HepG2 (cell line): ENCODE results near the gene TSPAN15. TPM values are rescaled to one million over a fixed set of nuclear protein-coding genes. Genes with fewer than 3 reads are reported as not detected.

Source experiments
- CENPT ChIP-seq: sonication (generic); formaldehyde crosslinking; IDR thresholded peaks from 2 replicates; pipeline ENCODE4 v1.8.0; 2022; ENCODE audit warnings: low read depth, mild to moderate bottlenecking, moderate library complexity, missing genetic modification reagents
- CHD4 ChIP-seq: fragments of 200-600 bp; sonication (generic); IDR thresholded peaks from 2 replicates; pipeline ENCODE4 v1.7.0; 2017; ENCODE audit warnings: mild to moderate bottlenecking, low read length, borderline replicate concordance
- CREM ChIP-seq, 2 experiments: sonication (generic) in 1 of 2; formaldehyde crosslinking in 1 of 2; IDR thresholded peaks; 2 replicates each; pipeline versions ENCODE4 v1.4.0 to v1.6.1; 2016 to 2020; ENCODE audit warnings: antibody characterized with exemption in 1 of 2, mild to moderate bottlenecking in 1 of 2, missing genetic modification reagents in 1 of 2
- EP300 ChIP-seq, 3 experiments: sonication (generic) in 1 of 3; formaldehyde crosslinking in 1 of 3; IDR thresholded peaks; 2 replicates each; pipeline versions ENCODE4 v1.5.1 to v1.6.1; 2011 to 2020; ENCODE audit warnings: low read depth in 2 of 3, low read length in 2 of 3, borderline replicate concordance in 1 of 3, improper control_type of control experiment in 1 of 3, mild to moderate bottlenecking in 1 of 3, missing genetic modification reagents in 1 of 3, moderate library complexity in 1 of 3
- FOXJ3 ChIP-seq: sonication (generic); formaldehyde crosslinking; IDR thresholded peaks from 2 replicates; pipeline ENCODE4 v1.4.0; 2020; ENCODE audit warnings: missing genetic modification reagents, mild to moderate bottlenecking, borderline replicate concordance
- GABPA ChIP-seq, 2 experiments: IDR thresholded peaks; 2 replicates each; pipeline ENCODE4 v1.6.1; 2011 to 2016; ENCODE audit warnings: low read depth in 2 of 2, low read length in 1 of 2, missing biosample characterization in 1 of 2, missing genetic modification characterization in 1 of 2
- GATAD1 ChIP-seq: IDR thresholded peaks from 2 replicates; pipeline ENCODE4 v1.6.1; 2016; ENCODE audit warnings: missing genetic modification reagents, missing compliant biosample characterization
- HDAC1 ChIP-seq: sonication (generic); formaldehyde crosslinking; IDR thresholded peaks from 2 replicates; pipeline ENCODE4 v1.5.1; 2020; ENCODE audit warnings: mild to moderate bottlenecking, missing genetic modification reagents
- HDAC2 ChIP-seq: sonication (generic); formaldehyde crosslinking; IDR thresholded peaks from 2 replicates; pipeline ENCODE4 v1.4.0; 2020; ENCODE audit warnings: missing genetic modification reagents
- HMGA1 ChIP-seq: sonication (generic); formaldehyde crosslinking; conservative IDR thresholded peaks from 2 replicates; pipeline ENCODE4 v1.4.0; 2020; ENCODE audit warnings: missing genetic modification reagents
- KAT7 ChIP-seq: IDR thresholded peaks from 2 replicates; pipeline ENCODE4 v1.6.1; 2018; ENCODE audit warnings: borderline replicate concordance, missing compliant biosample characterization
- MEIS1 ChIP-seq: sonication (generic); formaldehyde crosslinking; IDR thresholded peaks from 2 replicates; pipeline ENCODE4 v1.9.0; 2021; ENCODE audit warnings: mild to moderate bottlenecking, missing genetic modification reagents, moderate library complexity, borderline replicate concordance
- SAP130 ChIP-seq: IDR thresholded peaks from 2 replicates; pipeline ENCODE4 v1.6.1; 2016; ENCODE audit warnings: low read depth
- TARDBP ChIP-seq: sonication (generic); formaldehyde crosslinking; IDR thresholded peaks from 2 replicates; pipeline ENCODE4 v1.8.0; 2022; ENCODE audit warnings: mild to moderate bottlenecking, missing genetic modification reagents
- TCF7 ChIP-seq: sonication (generic); IDR thresholded peaks from 2 replicates; pipeline ENCODE4 v1.6.1; 2016; ENCODE audit warnings: antibody characterized with exemption, low read depth
- ZNF350 ChIP-seq: sonication (generic); formaldehyde crosslinking; IDR thresholded peaks from 2 replicates; pipeline ENCODE4 v1.4.0; 2020; ENCODE audit warnings: mild to moderate bottlenecking, low read depth, missing genetic modification reagents, borderline replicate concordance
- ZNF629 ChIP-seq: sonication (generic); formaldehyde crosslinking; conservative IDR thresholded peaks from 2 replicates; pipeline ENCODE4 v1.5.0; 2020; ENCODE audit warnings: missing genetic modification reagents
- polyA plus RNA-seq, 8 experiments: library from polyadenylated mRNA; depleted of rRNA in 3 of 8; stranded (reverse) in 7 of 8; unstranded in 1 of 8; fragments of >200 nt; fragmentation: Illumina TruSeq in 4 of 8; extraction: Trizol in 4 of 8; gene quantifications; 2 replicates each; pipeline versions ENCODE4 v1.2.1 to v1.2.3, GENCODE V29; 2011 to 2016; ENCODE audit warnings: low read depth in 4 of 8, missing spikeins in 1 of 8, mixed read lengths in 1 of 8; ENCODE audit not compliant: insufficient read depth in 1 of 8
- total RNA-seq, 5 experiments: library from RNA; depleted of rRNA; stranded (reverse); fragments of >200 nt; fragmentation: Illumina TruSeq; extraction: Trizol; gene quantifications; 2 replicates each; pipeline ENCODE4 v1.2.3, GENCODE V29; 2016; ENCODE audit warnings: low read depth in 1 of 5
- TF ChIP-seq, protein P1 (sequence below): IDR thresholded peaks from 2 replicates; pipeline ENCODE4 v1.6.1; 2012; ENCODE audit warnings: inconsistent platforms
- TF ChIP-seq, protein P2 (sequence below): sonication (generic); formaldehyde crosslinking; IDR thresholded peaks from 2 replicates; pipeline ENCODE4 v1.9.0; 2021; ENCODE audit warnings: missing genetic modification reagents, borderline replicate concordance
- TF ChIP-seq, protein P3 (sequence below): sonication (generic); formaldehyde crosslinking; IDR thresholded peaks from 2 replicates; pipeline ENCODE4 v1.4.0; 2020; ENCODE audit warnings: missing genetic modification reagents
- TF ChIP-seq, protein P4 (sequence below): IDR thresholded peaks from 2 replicates; pipeline ENCODE4 v1.6.1; 2016; ENCODE audit warnings: missing compliant biosample characterization, missing genetic modification reagents, borderline replicate concordance

TSPAN15 gene
- total and polyA plus RNA-seq, 2 of the 13 experiments (the other 11 are each of a cell fraction or from before 2014, with no cell fraction given): 0.27 to 3.2 TPM

DNA sequence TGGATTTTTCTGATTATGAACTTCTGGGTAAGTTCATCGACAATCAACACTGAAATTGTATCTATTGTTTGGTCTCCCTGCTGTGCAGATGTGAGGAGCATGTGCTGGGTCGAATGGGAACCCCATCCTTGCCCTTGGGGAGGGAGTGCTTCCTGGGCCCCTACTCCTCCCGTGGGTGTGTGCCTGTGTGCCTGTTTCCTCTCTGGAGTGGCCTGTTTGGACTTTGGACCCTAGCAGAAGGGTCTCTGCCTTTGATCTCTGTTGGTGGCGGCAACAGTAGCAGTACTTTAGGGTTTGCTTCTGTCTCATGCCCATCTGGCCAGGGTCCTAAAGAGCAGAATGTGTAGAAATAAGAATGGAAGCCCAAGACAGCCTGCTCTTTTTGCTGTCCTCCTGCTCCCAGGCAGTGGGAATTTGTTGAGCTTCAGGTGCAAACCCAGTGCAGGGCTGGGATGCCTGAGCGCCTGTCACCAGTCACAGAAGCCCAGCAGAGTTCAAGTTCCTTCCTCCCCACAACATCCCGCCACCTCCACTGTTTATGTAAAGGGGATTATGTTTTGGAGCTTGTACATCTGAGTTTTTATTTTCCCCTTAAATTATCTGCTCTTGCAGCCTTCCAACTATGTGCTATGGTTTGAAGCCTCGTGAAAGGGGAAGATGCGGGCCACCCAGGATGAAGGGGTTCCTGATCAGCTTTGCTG, 33.1 kb upstream of the TSPAN15 start (continued):
- TF ChIP-seq CREM (IDR thresholded peaks at IDR 0.05) (0 out of 2 replicates have a peak, but pooled peaks have one; percentile 29), CREM (CRISPR knock-in tag; IDR thresholded peaks at IDR 0.05) (no peak), GABPA (IDR thresholded peaks at IDR 0.05; ENCODE audit: low read depth, low read length) (no peak), GABPA (CRISPR knock-in tag; IDR thresholded peaks at IDR 0.05; ENCODE audit: low read depth) (peak; percentile 69), FOXJ3 (CRISPR knock-in tag) (peak; percentile 28; the same call in 1 of the 2 replicates), HDAC1 (CRISPR knock-in tag) (0 out of 2 replicates have a peak, but pooled peaks have one; percentile 54), CENPT (CRISPR knock-in tag) (no peak), ZNF350 (CRISPR knock-in tag) (0 out of 2 replicates have a peak, but pooled peaks have one; percentile 28), KAT7 (CRISPR knock-in tag) (0 out of 2 replicates have a peak, but pooled peaks have one; percentile 28), TARDBP (CRISPR knock-in tag) (peak; percentile 42; the same call in 1 of the 2 replicates), MEIS1 (0 out of 2 replicates have a peak, but pooled peaks have one; percentile 51), HDAC2 (CRISPR knock-in tag) (peak; percentile 62; the same call in 1 of the 2 replicates), GATAD1 (CRISPR knock-in tag) (peak; percentile 39; the same call in 1 of the 2 replicates), SAP130 (CRISPR knock-in tag) (peak; percentile 59), CHD4 (peak; percentile 79; the same call in 1 of the 2 replicates), ZNF629 (0 out of 2 replicates have a peak, but pooled peaks have one; percentile 25), EP300 (IDR thresholded peaks at IDR 0.05; ENCODE audit: low read depth in 2 of 2, low read length in 2 of 2) (peak in 1 of 2 experiments; percentile 79; a peak in 2 of 4 replicates), EP300 (CRISPR knock-in tag; IDR thresholded peaks at IDR 0.05; ENCODE audit: borderline replicate concordance) (peak; percentile 76; the same call in 1 of the 2 replicates), TCF7 (peak; percentile 91), HMGA1 (no peak)
- TF ChIP-seq, protein P1, sequence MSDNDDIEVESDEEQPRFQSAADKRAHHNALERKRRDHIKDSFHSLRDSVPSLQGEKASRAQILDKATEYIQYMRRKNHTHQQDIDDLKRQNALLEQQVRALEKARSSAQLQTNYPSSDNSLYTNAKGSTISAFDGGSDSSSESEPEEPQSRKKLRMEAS: peak; percentile 50; the same call in 1 of the 2 replicates
- TF ChIP-seq, protein P2, sequence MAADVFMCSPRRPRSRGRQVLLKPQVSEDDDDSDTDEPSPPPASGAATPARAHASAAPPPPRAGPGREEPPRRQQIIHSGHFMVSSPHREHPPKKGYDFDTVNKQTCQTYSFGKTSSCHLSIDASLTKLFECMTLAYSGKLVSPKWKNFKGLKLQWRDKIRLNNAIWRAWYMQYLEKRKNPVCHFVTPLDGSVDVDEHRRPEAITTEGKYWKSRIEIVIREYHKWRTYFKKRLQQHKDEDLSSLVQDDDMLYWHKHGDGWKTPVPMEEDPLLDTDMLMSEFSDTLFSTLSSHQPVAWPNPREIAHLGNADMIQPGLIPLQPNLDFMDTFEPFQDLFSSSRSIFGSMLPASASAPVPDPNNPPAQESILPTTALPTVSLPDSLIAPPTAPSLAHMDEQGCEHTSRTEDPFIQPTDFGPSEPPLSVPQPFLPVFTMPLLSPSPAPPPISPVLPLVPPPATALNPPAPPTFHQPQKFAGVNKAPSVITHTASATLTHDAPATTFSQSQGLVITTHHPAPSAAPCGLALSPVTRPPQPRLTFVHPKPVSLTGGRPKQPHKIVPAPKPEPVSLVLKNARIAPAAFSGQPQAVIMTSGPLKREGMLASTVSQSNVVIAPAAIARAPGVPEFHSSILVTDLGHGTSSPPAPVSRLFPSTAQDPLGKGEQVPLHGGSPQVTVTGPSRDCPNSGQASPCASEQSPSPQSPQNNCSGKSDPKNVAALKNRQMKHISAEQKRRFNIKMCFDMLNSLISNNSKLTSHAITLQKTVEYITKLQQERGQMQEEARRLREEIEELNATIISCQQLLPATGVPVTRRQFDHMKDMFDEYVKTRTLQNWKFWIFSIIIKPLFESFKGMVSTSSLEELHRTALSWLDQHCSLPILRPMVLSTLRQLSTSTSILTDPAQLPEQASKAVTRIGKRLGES: no peak
- TF ChIP-seq, protein P3, sequence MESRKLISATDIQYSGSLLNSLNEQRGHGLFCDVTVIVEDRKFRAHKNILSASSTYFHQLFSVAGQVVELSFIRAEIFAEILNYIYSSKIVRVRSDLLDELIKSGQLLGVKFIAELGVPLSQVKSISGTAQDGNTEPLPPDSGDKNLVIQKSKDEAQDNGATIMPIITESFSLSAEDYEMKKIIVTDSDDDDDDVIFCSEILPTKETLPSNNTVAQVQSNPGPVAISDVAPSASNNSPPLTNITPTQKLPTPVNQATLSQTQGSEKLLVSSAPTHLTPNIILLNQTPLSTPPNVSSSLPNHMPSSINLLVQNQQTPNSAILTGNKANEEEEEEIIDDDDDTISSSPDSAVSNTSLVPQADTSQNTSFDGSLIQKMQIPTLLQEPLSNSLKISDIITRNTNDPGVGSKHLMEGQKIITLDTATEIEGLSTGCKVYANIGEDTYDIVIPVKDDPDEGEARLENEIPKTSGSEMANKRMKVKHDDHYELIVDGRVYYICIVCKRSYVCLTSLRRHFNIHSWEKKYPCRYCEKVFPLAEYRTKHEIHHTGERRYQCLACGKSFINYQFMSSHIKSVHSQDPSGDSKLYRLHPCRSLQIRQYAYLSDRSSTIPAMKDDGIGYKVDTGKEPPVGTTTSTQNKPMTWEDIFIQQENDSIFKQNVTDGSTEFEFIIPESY (CRISPR knock-in tag): no peak
- TF ChIP-seq, protein P4, sequence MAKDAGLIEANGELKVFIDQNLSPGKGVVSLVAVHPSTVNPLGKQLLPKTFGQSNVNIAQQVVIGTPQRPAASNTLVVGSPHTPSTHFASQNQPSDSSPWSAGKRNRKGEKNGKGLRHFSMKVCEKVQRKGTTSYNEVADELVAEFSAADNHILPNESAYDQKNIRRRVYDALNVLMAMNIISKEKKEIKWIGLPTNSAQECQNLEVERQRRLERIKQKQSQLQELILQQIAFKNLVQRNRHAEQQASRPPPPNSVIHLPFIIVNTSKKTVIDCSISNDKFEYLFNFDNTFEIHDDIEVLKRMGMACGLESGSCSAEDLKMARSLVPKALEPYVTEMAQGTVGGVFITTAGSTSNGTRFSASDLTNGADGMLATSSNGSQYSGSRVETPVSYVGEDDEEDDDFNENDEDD (CRISPR knock-in tag): peak; percentile 26; the same call in 1 of the 2 replicates
